Measurements from ENCODE around the gene MVB12B.
A peak's percentile ranks its signal among the peaks of the same experiment; 100 is the strongest.

MVB12B gene

DNA sequence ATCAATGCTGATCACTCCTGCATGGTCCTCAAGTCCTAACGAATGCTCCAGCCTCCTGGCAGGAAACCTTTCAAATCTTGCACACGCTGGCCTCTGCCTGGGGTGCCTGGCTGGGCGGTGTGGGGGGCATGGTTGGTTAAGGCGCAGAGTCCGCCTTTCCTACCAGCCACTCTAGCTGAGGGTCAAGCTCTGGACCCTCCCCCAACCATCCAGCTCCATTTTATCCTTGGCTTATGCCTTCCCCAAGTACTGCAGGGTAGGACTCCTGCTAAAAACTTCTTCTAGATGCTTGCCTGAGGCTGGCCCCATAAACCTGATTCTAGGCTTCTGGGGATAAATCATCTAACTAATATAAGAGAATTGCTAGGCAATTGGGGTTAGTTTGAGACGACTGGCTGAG, 808 bp upstream of the MVB12B start:
- Histone ChIP-seq H3K9ac (ENCODE audit: low read length) (no peak overlapping the region), H3K4ac (ENCODE audit: low read depth, low read length) (peak overlapping the region; percentile 16), H2BK5ac (ENCODE audit: low read depth, low read length, poor library complexity) (peak overlapping the region; percentile 37), H3K27ac (ENCODE audit: low read depth, low read length) (no peak overlapping the region), H3K79me1 (ENCODE audit: low read length) (peaks cover 19% of the 10 kb centered on the region), H2BK12ac (ENCODE audit: low read length) (peak overlapping the region; percentile 56), H3K4me3 (ENCODE audit: low read depth, low read length) (peak overlapping the region; percentile 79), H3K9me3 (ENCODE audit: insufficient read depth, low read depth, low read length) (no peaks in the 10 kb centered on the region), H3K36me3 (ENCODE audit: control insufficient read depth in 1 of 2, insufficient read depth in 2 of 2, low read length in 2 of 2) (no peaks in the 10 kb centered on the region), H4K12ac (ENCODE audit: low read depth, low read length) (peak overlapping the region; percentile 65), H3K18ac (ENCODE audit: low read length) (peak overlapping the region; percentile 34), H4K91ac (ENCODE audit: low read depth, low read length) (peak overlapping the region; percentile 71), H4K8ac (ENCODE audit: low read depth, low read length) (peak overlapping the region; percentile 84), H3K79me2 (ENCODE audit: control insufficient read depth, insufficient read depth, low read length, poor library complexity) (no peaks in the 10 kb centered on the region), H2AFZ (ENCODE audit: insufficient read depth, low read length, poor library complexity) (peak overlapping the region; percentile 32), H2BK120ac (ENCODE audit: insufficient read depth, low read length, poor library complexity) (peak overlapping the region; percentile 61), H3K23ac (ENCODE audit: low read length) (no peak overlapping the region), H3K4me1 (ENCODE audit: control insufficient read depth in 1 of 2, insufficient read depth in 2 of 2, low read length in 2 of 2) (peaks cover 17 to 20% of the 10 kb centered on the region in 2 experiments), H3K14ac (ENCODE audit: low read length) (peak overlapping the region; percentile 52), H3K4me2 (ENCODE audit: low read length) (peak overlapping the region; percentile 77), H2AK5ac (ENCODE audit: low read length) (peak overlapping the region; percentile 71), H3K27me3 (ENCODE audit: insufficient read depth, low read length) (no peaks in the 10 kb centered on the region)
- WGBS (ENCODE audit: extremely low coverage, insufficient coverage, insufficient read length), result no CpG with 5 or more reads among the region's 6 CpGs
- no peak for DNase-seq

DNA sequence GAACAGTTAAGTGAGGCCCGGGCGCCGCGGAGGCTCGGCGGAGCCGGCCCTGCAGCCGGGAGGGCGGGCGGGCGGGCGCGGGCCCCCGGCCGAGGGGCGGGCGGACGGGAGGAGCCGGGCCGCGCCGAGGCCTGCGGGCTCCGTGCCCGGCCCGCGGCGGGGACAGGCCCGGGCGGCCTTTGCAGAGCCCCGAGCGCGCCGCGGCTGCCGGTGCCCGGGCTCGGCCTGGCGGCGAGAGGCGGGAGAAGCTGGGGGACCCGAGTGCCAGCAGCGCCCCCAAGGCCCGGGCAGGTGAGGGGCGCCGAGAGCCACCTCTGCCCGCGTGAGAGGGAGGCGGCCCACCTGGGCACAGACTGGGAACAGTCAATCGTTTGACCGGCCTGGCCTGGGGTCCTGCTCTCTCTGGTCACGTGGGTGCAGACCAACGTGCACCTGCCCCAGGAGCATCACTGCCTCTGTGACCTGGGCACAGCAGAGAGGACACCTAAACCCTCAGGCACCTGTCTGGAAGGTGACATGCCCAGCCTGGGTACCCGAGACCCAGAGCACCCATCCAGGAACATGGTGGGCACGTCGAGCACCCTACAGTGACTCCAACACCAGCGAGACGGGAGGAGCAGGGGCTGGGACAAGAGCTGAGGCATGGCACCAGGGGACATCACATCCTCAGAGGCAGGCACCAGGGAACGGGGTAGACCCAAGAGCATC, 531 bp downstream of the MVB12B start:
- Histone ChIP-seq H4K8ac (ENCODE audit: low read depth, low read length) (peak overlapping the region; percentile 59), H4K91ac (ENCODE audit: low read depth, low read length) (peak overlapping the region; percentile 79), H3K18ac (ENCODE audit: low read length) (peak overlapping the region; percentile 20), H3K79me2 (ENCODE audit: control insufficient read depth, insufficient read depth, low read length, poor library complexity) (no peaks in the 10 kb centered on the region), H3K9me3 (ENCODE audit: insufficient read depth, low read depth, low read length) (no peaks in the 10 kb centered on the region), H2BK5ac (ENCODE audit: low read depth, low read length, poor library complexity) (no peak overlapping the region), H2BK12ac (ENCODE audit: low read length) (peak overlapping the region; percentile 31), H3K79me1 (ENCODE audit: low read length) (peaks cover 19% of the 10 kb centered on the region), H3K27ac (ENCODE audit: low read depth, low read length) (peak overlapping the region; percentile 29), H2AK5ac (ENCODE audit: low read length) (peak overlapping the region; percentile 11), H3K27me3 (ENCODE audit: insufficient read depth, low read length) (no peaks in the 10 kb centered on the region), H3K14ac (ENCODE audit: low read length) (peak overlapping the region; percentile 51), H3K4me1 (ENCODE audit: control insufficient read depth in 1 of 2, insufficient read depth in 2 of 2, low read length in 2 of 2) (peaks cover 17 to 22% of the 10 kb centered on the region in 2 experiments), H3K23ac (ENCODE audit: low read length) (no peak overlapping the region), H3K4me3 (ENCODE audit: low read depth, low read length) (peak overlapping the region; percentile 79), H3K9ac (ENCODE audit: low read length) (peak overlapping the region; percentile 74), H3K4ac (ENCODE audit: low read depth, low read length) (peak overlapping the region; percentile 44), H2AFZ (ENCODE audit: insufficient read depth, low read length, poor library complexity) (peak overlapping the region; percentile 23), H4K12ac (ENCODE audit: low read depth, low read length) (peak overlapping the region; percentile 1), H2BK120ac (ENCODE audit: insufficient read depth, low read length, poor library complexity) (peak overlapping the region; percentile 6), H3K4me2 (ENCODE audit: low read length) (peak overlapping the region; percentile 79), H3K36me3 (ENCODE audit: control insufficient read depth in 1 of 2, insufficient read depth in 2 of 2, low read length in 2 of 2) (no peaks in the 10 kb centered on the region)
- no CpG with 5 or more reads among the region's 59 CpGs for WGBS (ENCODE audit: extremely low coverage, insufficient coverage, insufficient read length)
- DNase-seq, result no peak

DNA sequence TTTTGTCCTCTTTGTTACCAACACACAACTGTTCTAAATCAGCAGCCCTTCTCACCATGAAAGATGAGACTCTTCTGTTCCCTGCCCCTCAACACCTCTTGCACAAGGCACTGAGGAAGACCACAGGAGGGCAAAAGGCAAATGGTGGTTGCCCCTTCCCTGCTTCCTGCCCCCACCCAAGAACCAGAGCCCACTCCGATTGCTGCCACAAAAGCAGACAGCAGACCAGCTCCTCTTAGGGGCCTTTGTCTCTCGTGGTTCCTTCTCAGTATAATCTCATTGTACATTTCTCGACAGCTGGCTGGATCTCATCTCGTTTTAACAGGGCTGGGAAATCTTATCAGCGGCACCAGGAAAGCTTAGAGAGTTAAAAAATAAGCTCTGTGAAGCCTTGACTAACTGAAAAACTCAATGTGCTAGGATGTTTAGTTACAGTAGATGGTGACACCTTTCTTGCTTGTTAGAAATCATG, 1.1 kb downstream of the MVB12B start:
- Histone ChIP-seq H3K27me3 (ENCODE audit: insufficient read depth, low read length) (no peaks in the 10 kb centered on the region), H2AFZ (ENCODE audit: insufficient read depth, low read length, poor library complexity) (no peak overlapping the region), H3K18ac (ENCODE audit: low read length) (no peak overlapping the region), H3K79me1 (ENCODE audit: low read length) (peaks cover 19% of the 10 kb centered on the region), H3K9me3 (ENCODE audit: insufficient read depth, low read depth, low read length) (no peaks in the 10 kb centered on the region), H2BK12ac (ENCODE audit: low read length) (no peak overlapping the region), H4K91ac (ENCODE audit: low read depth, low read length) (peak overlapping the region; percentile 79), H3K36me3 (ENCODE audit: control insufficient read depth in 1 of 2, insufficient read depth in 2 of 2, low read length in 2 of 2) (no peaks in the 10 kb centered on the region), H2AK5ac (ENCODE audit: low read length) (no peak overlapping the region), H3K9ac (ENCODE audit: low read length) (no peak overlapping the region), H3K27ac (ENCODE audit: low read depth, low read length) (no peak overlapping the region), H3K4me1 (ENCODE audit: control insufficient read depth in 1 of 2, insufficient read depth in 2 of 2, low read length in 2 of 2) (peaks cover 17 to 25% of the 10 kb centered on the region in 2 experiments), H3K4ac (ENCODE audit: low read depth, low read length) (no peak overlapping the region), H3K79me2 (ENCODE audit: control insufficient read depth, insufficient read depth, low read length, poor library complexity) (no peaks in the 10 kb centered on the region), H3K4me2 (ENCODE audit: low read length) (peak overlapping the region; percentile 79), H4K12ac (ENCODE audit: low read depth, low read length) (no peak overlapping the region), H4K8ac (ENCODE audit: low read depth, low read length) (no peak overlapping the region), H3K4me3 (ENCODE audit: low read depth, low read length) (peak overlapping the region; percentile 79), H3K14ac (ENCODE audit: low read length) (no peak overlapping the region), H2BK120ac (ENCODE audit: insufficient read depth, low read length, poor library complexity) (no peak overlapping the region), H2BK5ac (ENCODE audit: low read depth, low read length, poor library complexity) (no peak overlapping the region), H3K23ac (ENCODE audit: low read length) (no peak overlapping the region)
- DNase-seq, result no peak
- no CpG with 5 or more reads among the region's 5 CpGs for WGBS (ENCODE audit: extremely low coverage, insufficient coverage, insufficient read length)

DNA sequence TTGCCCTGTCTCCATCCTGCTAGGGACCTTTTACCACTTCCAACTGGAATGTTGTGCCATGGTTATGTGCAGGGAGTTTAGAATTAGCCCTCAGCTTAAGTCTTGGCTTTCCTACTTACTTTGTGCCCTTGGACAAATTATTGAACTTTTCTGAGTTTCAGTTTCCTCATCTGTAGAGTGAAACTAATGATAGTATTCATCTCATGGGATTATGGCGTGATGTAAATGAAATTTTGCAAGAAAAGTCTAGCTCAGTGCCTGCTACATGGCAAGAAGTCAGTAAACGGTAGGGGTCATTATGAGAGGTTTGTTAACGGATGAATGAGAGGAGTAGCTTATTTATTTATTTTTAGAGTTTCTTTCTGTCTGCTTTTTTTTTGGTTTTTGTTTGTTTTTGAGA, 1.8 kb downstream of the MVB12B start:
- Histone ChIP-seq H3K27me3 (ENCODE audit: insufficient read depth, low read length) (no peaks in the 10 kb centered on the region), H4K91ac (ENCODE audit: low read depth, low read length) (no peak overlapping the region), H3K9ac (ENCODE audit: low read length) (no peak overlapping the region), H2BK120ac (ENCODE audit: insufficient read depth, low read length, poor library complexity) (no peak overlapping the region), H2BK5ac (ENCODE audit: low read depth, low read length, poor library complexity) (no peak overlapping the region), H3K4ac (ENCODE audit: low read depth, low read length) (no peak overlapping the region), H3K23ac (ENCODE audit: low read length) (no peak overlapping the region), H2BK12ac (ENCODE audit: low read length) (no peak overlapping the region), H3K79me1 (ENCODE audit: low read length) (peaks cover 19% of the 10 kb centered on the region), H3K4me3 (ENCODE audit: low read depth, low read length) (no peak overlapping the region), H4K8ac (ENCODE audit: low read depth, low read length) (no peak overlapping the region), H3K14ac (ENCODE audit: low read length) (no peak overlapping the region), H3K18ac (ENCODE audit: low read length) (no peak overlapping the region), H3K9me3 (ENCODE audit: insufficient read depth, low read depth, low read length) (no peaks in the 10 kb centered on the region), H4K12ac (ENCODE audit: low read depth, low read length) (no peak overlapping the region), H3K4me1 (ENCODE audit: control insufficient read depth in 1 of 2, insufficient read depth in 2 of 2, low read length in 2 of 2) (peaks cover 17 to 25% of the 10 kb centered on the region in 2 experiments), H2AFZ (ENCODE audit: insufficient read depth, low read length, poor library complexity) (no peak overlapping the region), H3K79me2 (ENCODE audit: control insufficient read depth, insufficient read depth, low read length, poor library complexity) (no peaks in the 10 kb centered on the region), H3K36me3 (ENCODE audit: control insufficient read depth in 1 of 2, insufficient read depth in 2 of 2, low read length in 2 of 2) (no peaks in the 10 kb centered on the region), H3K4me2 (ENCODE audit: low read length) (peak overlapping the region; percentile 8), H3K27ac (ENCODE audit: low read depth, low read length) (peak overlapping the region; percentile 2), H2AK5ac (ENCODE audit: low read length) (no peak overlapping the region)
- WGBS (ENCODE audit: extremely low coverage, insufficient coverage, insufficient read length), result no CpG with 5 or more reads among the region's 3 CpGs
- no peak for DNase-seq
